K562 (cell line): ENCODE data around the gene SNX12. TPM values are rescaled to one million over a fixed set of nuclear protein-coding genes. Genes with fewer than 3 reads are reported as not detected.

Experiments used
- ADNP ChIP-seq: fragments of 200-800 bp; sonication (Bioruptor generic); IDR thresholded peaks from 2 replicates; pipeline ENCODE4 v1.6.1; 2016; ENCODE audit warnings: missing genetic modification characterization, missing compliant biosample characterization
- HEY1 ChIP-seq: fragments of 250-450 bp; sonication (Bioruptor Pico); IDR thresholded peaks from 2 replicates; pipeline ENCODE4 v1.5.0; 2020; ENCODE audit warnings: mild to moderate bottlenecking, moderate library complexity, borderline replicate concordance
- HMG20A ChIP-seq: fragments of 450-650 bp; formaldehyde crosslinking; conservative IDR thresholded peaks from 2 replicates; pipeline ENCODE4 v1.4.0; 2020; ENCODE audit warnings: mild to moderate bottlenecking, mixed read lengths
- NR2C1 ChIP-seq, 2 experiments: fragments of 450-650 bp; IDR thresholded peaks; 2 replicates each; pipeline ENCODE4 v1.6.1; 2017; ENCODE audit warnings: mild to moderate bottlenecking in 2 of 2, antibody characterized with exemption in 1 of 2, inconsistent platforms in 1 of 2, missing compliant biosample characterization in 1 of 2, missing genetic modification characterization in 1 of 2
- RAD21 ChIP-seq, 2 experiments: fragments of 250-450 bp in 1 of 2; fragments of 450-650 bp in 1 of 2; sonication (Bioruptor Pico) in 1 of 2; formaldehyde crosslinking in 1 of 2; IDR thresholded peaks in 1 of 2; conservative IDR thresholded peaks in 1 of 2; 2 replicates each; pipeline versions ENCODE4 v1.4.0 to v1.8.0; 2020 to 2022; ENCODE audit warnings: mild to moderate bottlenecking in 2 of 2, moderate library complexity in 1 of 2
- RBM39 ChIP-seq: fragments of 200-400 bp; formaldehyde crosslinking; optimal IDR thresholded peaks from 2 replicates; pipeline ENCODE3; 2018; ENCODE audit warnings: low read depth, low read length
- SAP30 ChIP-seq: fragments of 200-600 bp; sonication (generic); IDR thresholded peaks from 2 replicates; pipeline ENCODE4 v1.6.1; 2012; ENCODE audit warnings: borderline replicate concordance, low read depth, mild to moderate bottlenecking, moderate library complexity, low read length, control low read depth, inconsistent platforms; ENCODE audit not compliant: insufficient read depth, poor library complexity, severe bottlenecking
- SNAPC5 ChIP-seq: fragments of 250-450 bp; sonication (Bioruptor Pico); IDR thresholded peaks from 2 replicates; pipeline ENCODE4 v1.8.0; 2021; ENCODE audit warnings: moderate library complexity, mild to moderate bottlenecking, inconsistent platforms
- SP2 ChIP-seq: IDR thresholded peaks from 2 replicates; pipeline ENCODE4 v1.6.1; 2011; ENCODE audit warnings: mild to moderate bottlenecking, low read depth, low read length, moderate library complexity; ENCODE audit not compliant: poor library complexity, severe bottlenecking; ENCODE audit errors: extremely low read depth
- SREBF1 ChIP-seq: fragments of 150-350 bp; IDR thresholded peaks from 2 replicates; pipeline ENCODE4 v1.6.1; 2014; ENCODE audit warnings: antibody characterized with exemption, low read depth, low read length, borderline replicate concordance
- USF1 ChIP-seq: sonication (generic); formaldehyde crosslinking; IDR thresholded peaks from 2 replicates; pipeline ENCODE4 v1.9.0; 2022; ENCODE audit warnings: mild to moderate bottlenecking, missing genetic modification reagents
- VEZF1 ChIP-seq: fragments of 200-800 bp; sonication (Bioruptor generic); IDR thresholded peaks from 2 replicates; pipeline ENCODE4 v1.6.1; 2017; ENCODE audit warnings: missing genetic modification characterization, missing compliant biosample characterization
- ZFP91 ChIP-seq: sonication (generic); formaldehyde crosslinking; IDR thresholded peaks from 2 replicates; pipeline ENCODE4 v1.8.0; 2022; ENCODE audit warnings: mild to moderate bottlenecking, missing genetic modification reagents
- ZNF197 ChIP-seq: fragments of 200-800 bp; sonication (Bioruptor generic); IDR thresholded peaks from 2 replicates; pipeline ENCODE4 v1.6.1; 2016; ENCODE audit warnings: low read depth, missing genetic modification characterization, missing compliant biosample characterization
- ZNF395 ChIP-seq: fragments of 200-800 bp; sonication (Bioruptor generic); IDR thresholded peaks from 2 replicates; pipeline ENCODE4 v1.6.1; 2017; ENCODE audit warnings: missing genetic modification characterization, missing compliant biosample characterization
- ZNF41 ChIP-seq: fragments of 250-450 bp; sonication (Bioruptor Pico); conservative IDR thresholded peaks from 2 replicates; pipeline ENCODE4 v1.4.0; 2020; ENCODE audit warnings: mild to moderate bottlenecking
- ZNF655 ChIP-seq: fragments of 250-450 bp; sonication (Bioruptor Pico); IDR thresholded peaks from 2 replicates; pipeline ENCODE4 v1.5.0; 2021
- ZNF699 ChIP-seq: fragments of 250-450 bp; sonication (Bioruptor Pico); IDR thresholded peaks from 2 replicates; pipeline ENCODE4 v1.8.0; 2021; ENCODE audit warnings: mild to moderate bottlenecking, moderate library complexity; ENCODE audit not compliant: insufficient replicate concordance
- polyA plus RNA-seq, 8 experiments: library from polyadenylated mRNA; depleted of rRNA in 4 of 8; stranded (reverse) in 5 of 8; unstranded in 3 of 8; fragments of >200 nt; fragmentation: Nextera tagmentation in 2 of 8; fragmentation: Illumina TruSeq in 1 of 8; extraction: Ambion mirVana in 2 of 8; extraction: Trizol in 1 of 8; gene quantifications; 2 replicates each; pipeline versions ENCODE4 v1.2.1 to v1.2.3, GENCODE V29; 2011 to 2014; ENCODE audit warnings: inconsistent platforms in 1 of 8, missing spikeins in 1 of 8
- total RNA-seq, 7 experiments: library from RNA; depleted of rRNA in 6 of 7; stranded (reverse); fragments of >200 nt in 6 of 7; fragmentation: Illumina TruSeq in 2 of 7; extraction: Trizol in 2 of 7; gene quantifications; 2 replicates each; pipeline versions ENCODE4 v1.2.1 to v1.2.3, GENCODE V29; 2011 to 2021; ENCODE audit warnings: low replicate concordance in 1 of 7

Gene SNX12
- total and polyA plus RNA-seq, 9 of the 15 experiments (the other 6 are each of a cell fraction or from before 2014, with no cell fraction given), result 12.7 to 50.3 (median 37.1) TPM

- TF ChIP-seq ZFP91 (CRISPR knock-in tag) (no peak), SNAPC5 (CRISPR knock-in tag) (no peak), ZNF395 (CRISPR knock-in tag) (no peak; the same call in 1 of the 2 replicates), HEY1 (CRISPR knock-in tag) (no peak), VEZF1 (CRISPR knock-in tag) (peak; percentile 82), RAD21 (CRISPR knock-in tag; conservative IDR thresholded peaks at IDR 0.05 in 1 of 2, IDR thresholded peaks at IDR 0.05 in 1 of 2) (no peak), SAP30 (no peak), SP2 (no peak), ZNF197 (no peak), ZNF41 (CRISPR knock-in tag) (no peak), HMG20A (CRISPR knock-in tag) (no peak), USF1 (CRISPR knock-in tag) (no peak), NR2C1 (IDR thresholded peaks at IDR 0.05) (0 out of 2 replicates have a peak, but pooled peaks have one; percentile 13), NR2C1 (tag; IDR thresholded peaks at IDR 0.05) (no peak), ZNF655 (CRISPR knock-in tag) (no peak), RBM39 (no peak), SREBF1 (no peak), ZNF699 (CRISPR knock-in tag) (no peak), ADNP (no peak)
These were observed 35.2 kb upstream of the SNX12 start (continued) for GRCh38 chrX:71103110-71103983.
